MM.1S (cell line): ENCODE results near the gene FAM163A.

Experiments used
- CTCF ChIP-seq: fragments of 300-600 bp; sonication (generic); IDR thresholded peaks from 2 replicates; pipeline ENCODE4 v1.5.1; 2016; ENCODE audit warnings: antibody characterized with exemption, low read length, mixed read lengths
- EZH2 ChIP-seq: fragments of 300-600 bp; sonication (generic); optimal IDR thresholded peaks from 2 replicates; pipeline ENCODE3; 2017; ENCODE audit warnings: low read depth, mild to moderate bottlenecking, antibody characterized with exemption, low read length, mixed read lengths
- EZH2phosphoT487 ChIP-seq: fragments of 300-600 bp; sonication (generic); IDR thresholded peaks from 2 replicates; pipeline ENCODE4 v1.6.1; 2018; ENCODE audit warnings: antibody characterized with exemption, low read length

GRCh38 chr1:179824265-179824664 lies 81.2 kb downstream of the FAM163A start:
- TF ChIP-seq CTCF, result no peak
- TF ChIP-seq EZH2, result no peak
- TF ChIP-seq EZH2phosphoT487, result no peak
